ENCODE data around the gene ETV4.

- no peak for TF ChIP-seq HDGF (IDR thresholded peaks at IDR 0.05; ENCODE audit: borderline replicate concordance)
- TF ChIP-seq FOXM1 (IDR thresholded peaks at IDR 0.05; ENCODE audit: borderline replicate concordance), result no peak
- no peak for TF ChIP-seq SUZ12 (IDR thresholded peaks at IDR 0.05)
- TF ChIP-seq ZNF384 (IDR thresholded peaks at IDR 0.05), result no peak
Observed at GRCh38 chr17:43591779-43592562, 45.8 kb upstream of the ETV4 start.
